ENCODE measurements around the gene CERK. TPM values are rescaled to one million over a fixed set of nuclear protein-coding genes. Genes with fewer than 3 reads are reported as not detected.

The CERK gene
- total and polyA plus RNA-seq, 9 of the 15 experiments (the other 6 are each of a cell fraction or from before 2014, with no cell fraction given), result 1.1 to 14.9 (median 8.7) TPM

- TF ChIP-seq, protein P1, sequence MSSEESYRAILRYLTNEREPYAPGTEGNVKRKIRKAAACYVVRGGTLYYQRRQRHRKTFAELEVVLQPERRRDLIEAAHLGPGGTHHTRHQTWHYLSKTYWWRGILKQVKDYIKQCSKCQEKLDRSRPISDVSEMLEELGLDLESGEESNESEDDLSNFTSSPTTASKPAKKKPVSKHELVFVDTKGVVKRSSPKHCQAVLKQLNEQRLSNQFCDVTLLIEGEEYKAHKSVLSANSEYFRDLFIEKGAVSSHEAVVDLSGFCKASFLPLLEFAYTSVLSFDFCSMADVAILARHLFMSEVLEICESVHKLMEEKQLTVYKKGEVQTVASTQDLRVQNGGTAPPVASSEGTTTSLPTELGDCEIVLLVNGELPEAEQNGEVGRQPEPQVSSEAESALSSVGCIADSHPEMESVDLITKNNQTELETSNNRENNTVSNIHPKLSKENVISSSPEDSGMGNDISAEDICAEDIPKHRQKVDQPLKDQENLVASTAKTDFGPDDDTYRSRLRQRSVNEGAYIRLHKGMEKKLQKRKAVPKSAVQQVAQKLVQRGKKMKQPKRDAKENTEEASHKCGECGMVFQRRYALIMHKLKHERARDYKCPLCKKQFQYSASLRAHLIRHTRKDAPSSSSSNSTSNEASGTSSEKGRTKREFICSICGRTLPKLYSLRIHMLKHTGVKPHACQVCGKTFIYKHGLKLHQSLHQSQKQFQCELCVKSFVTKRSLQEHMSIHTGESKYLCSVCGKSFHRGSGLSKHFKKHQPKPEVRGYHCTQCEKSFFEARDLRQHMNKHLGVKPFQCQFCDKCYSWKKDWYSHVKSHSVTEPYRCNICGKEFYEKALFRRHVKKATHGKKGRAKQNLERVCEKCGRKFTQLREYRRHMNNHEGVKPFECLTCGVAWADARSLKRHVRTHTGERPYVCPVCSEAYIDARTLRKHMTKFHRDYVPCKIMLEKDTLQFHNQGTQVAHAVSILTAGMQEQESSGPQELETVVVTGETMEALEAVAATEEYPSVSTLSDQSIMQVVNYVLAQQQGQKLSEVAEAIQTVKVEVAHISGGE (CRISPR knock-in tag; IDR thresholded peaks at IDR 0.05), result no peak; a peak in 1 of 6 replicates
- no peak for TF ChIP-seq PHF20 (IDR thresholded peaks at IDR 0.05; ENCODE audit: partially characterized antibody)
- TF ChIP-seq HEY1 (CRISPR knock-in tag; IDR thresholded peaks at IDR 0.05; ENCODE audit: borderline replicate concordance), result no peak
Measured at GRCh38 chr22:46754110-46754799, 16.2 kb upstream of the CERK start (continued).

DNA sequence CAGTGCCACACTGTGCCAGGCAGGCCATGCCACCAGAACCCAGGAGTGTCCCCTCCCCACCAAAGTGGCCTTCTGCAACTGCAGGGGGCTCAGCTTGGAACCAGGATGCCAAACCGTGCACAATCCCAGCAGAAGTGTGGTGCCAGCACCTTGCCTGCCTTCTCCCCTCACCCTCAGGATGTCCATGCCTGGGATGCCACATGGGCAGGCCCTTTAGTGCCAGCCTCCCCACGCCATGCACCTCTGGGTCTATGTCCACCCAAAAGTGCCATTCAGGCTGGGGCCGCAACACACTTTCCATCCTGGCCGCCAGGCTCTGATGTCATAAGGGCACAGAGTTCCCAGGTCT, 15.7 kb upstream of the CERK start:
- no peak overlapping the region for H3K4me3 ChIP-seq
- WGBS (ENCODE audit: insufficient coverage, low coverage, missing lambda C conversion rate), result 33% methylated on average over 2 of the region's 4 CpGs
- ChIA-PET CTCF (ENCODE audit: low intra/inter-chr PET ratio) (no interaction called here), POLR2A (interaction anchor here (0.6 to 4.0 kb wide), 4 partner anchors 8 to 298 kb away, joined by 3 to 27 read pairs (median 3); partner anchors contain the start of gene TBC1D22A)
- no peaks in the 10 kb centered on the region for H4K20me1 ChIP-seq (replicated peaks; ENCODE audit: control insufficient read depth, insufficient read depth, low read length)
- no TSS peak for BruUV-seq (replicated peaks)
- H3K4me2 ChIP-seq (ENCODE audit: insufficient read depth, low read length), result peak overlapping the region; percentile 84
- peak overlapping the region; percentile 97 for H2AFZ ChIP-seq (ENCODE audit: low read depth, low read length)
- no peaks in the 10 kb centered on the region for H3K79me2 ChIP-seq (ENCODE audit: control insufficient read depth, insufficient read depth, low read length)
- intact Hi-C loops (cut with micrococcal nuclease), result no loop called here
- H3K9me1 ChIP-seq (ENCODE audit: control insufficient read depth, insufficient read depth, low read length), result no peaks in the 10 kb centered on the region
- FAIRE-seq, result no peak
- in situ Hi-C loops (cut with MboI), result no loop called here
- peak overlapping the region; percentile 99 for H3K27ac ChIP-seq (ENCODE audit: extremely low read depth, low read depth, low read length)
- H3K9ac ChIP-seq (ENCODE audit: insufficient read depth in 1 of 2, low read depth in 2 of 2, low read length in 2 of 2), result peak overlapping the region; percentile 73 to 74; a peak in 3 of 4 replicates
- peaks cover 10% of the 10 kb centered on the region for H3K9me3 ChIP-seq (replicated peaks; ENCODE audit: control insufficient read depth, insufficient read depth, low read depth, low read length)
- H3K4me1 ChIP-seq (replicated peaks in 1 of 2; ENCODE audit: control insufficient read depth in 2 of 2, insufficient read depth in 2 of 2, low read length in 2 of 2), result peaks cover 17 to 25% of the 10 kb centered on the region in 2 experiments
- no peaks in the 10 kb centered on the region for H3K27me3 ChIP-seq (ENCODE audit: control insufficient read depth in 2 of 2, insufficient read depth in 2 of 2, low read length in 2 of 2)
- no peak for DNase-seq (ENCODE audit: extremely low read depth in 1 of 4, low spot score in 3 of 4)
- H3K36me3 ChIP-seq (ENCODE audit: control insufficient read depth, insufficient read depth, low read length), result no peaks in the 10 kb centered on the region
- no peak for ATAC-seq
- TF ChIP-seq MNT (conservative IDR thresholded peaks at IDR 0.05) (no peak), SMARCA5 (IDR thresholded peaks at IDR 0.05) (peak; percentile 79), ZNF584 (CRISPR knock-in tag; IDR thresholded peaks at IDR 0.05; ENCODE audit: low read depth) (no peak), BRD9 (IDR thresholded peaks at IDR 0.05; ENCODE audit: low read depth, partially characterized antibody) (peak; percentile 7), ZBTB12 (CRISPR knock-in tag; IDR thresholded peaks at IDR 0.05) (no peak), RFX5 (IDR thresholded peaks at IDR 0.05; ENCODE audit: low read depth, low read length) (no peak), TAF7 (tag; IDR thresholded peaks at IDR 0.05) (0 out of 2 replicates have a peak, but pooled peaks have one; percentile 15), GTF2F1 (IDR thresholded peaks at IDR 0.05; ENCODE audit: low read depth, low read length) (no peak), SREBF1 (IDR thresholded peaks at IDR 0.05; ENCODE audit: borderline replicate concordance, low read depth, low read length) (no peak)
